Activated T-cell treated with anti-CD3 and anti-CD28 coated beads for 48 hours (primary cell): Measurements from ENCODE around the gene UBXN6.

Experiments used
- DNase-seq: peaks from one replicate; pipeline ENCODE4 v3.0.0-alpha.2; 2020; ENCODE audit warnings: low read depth

UBXN6 gene

DNA sequence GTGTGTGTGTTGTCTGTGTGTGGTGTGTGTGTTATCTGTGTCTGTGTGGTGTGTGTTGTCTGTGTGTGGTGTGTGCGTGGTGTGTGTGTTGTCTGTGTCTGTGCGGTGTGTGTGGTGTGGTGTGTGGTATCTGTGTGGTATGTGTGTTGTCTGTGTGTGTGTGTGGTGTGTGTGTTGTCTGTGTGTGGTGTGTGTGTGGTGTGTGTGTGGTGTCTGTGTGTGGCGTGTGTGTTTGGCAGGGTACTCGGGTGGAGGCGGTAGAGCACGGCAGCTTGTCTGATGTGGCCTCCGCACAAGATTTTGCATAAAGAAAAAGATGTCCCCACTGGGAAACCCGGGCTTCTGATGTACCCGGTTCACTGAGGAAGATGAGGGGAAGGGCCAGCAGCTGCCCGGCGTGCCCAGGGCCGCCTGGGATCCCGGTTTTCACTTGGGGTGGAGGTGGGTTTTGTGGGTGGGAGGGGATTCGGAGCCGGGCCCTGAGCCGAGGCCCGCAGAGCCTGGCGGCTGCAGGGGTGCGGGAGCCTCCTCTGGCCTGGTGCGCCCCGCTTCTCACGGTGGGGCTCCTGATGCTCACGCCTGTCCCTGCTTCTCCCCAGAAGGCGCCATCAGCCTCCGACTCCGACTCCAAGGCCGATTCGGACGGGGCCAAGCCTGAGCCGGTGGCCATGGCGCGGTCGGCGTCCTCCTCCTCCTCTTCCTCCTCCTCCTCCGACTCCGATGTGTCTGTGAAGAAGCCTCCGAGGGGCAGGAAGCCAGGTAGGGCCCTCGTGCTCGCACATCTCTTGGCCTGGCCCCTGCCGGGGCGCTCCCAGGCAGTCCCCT is 35.7 kb upstream of the UBXN6 start:
- no peak for DNase-seq

DNA sequence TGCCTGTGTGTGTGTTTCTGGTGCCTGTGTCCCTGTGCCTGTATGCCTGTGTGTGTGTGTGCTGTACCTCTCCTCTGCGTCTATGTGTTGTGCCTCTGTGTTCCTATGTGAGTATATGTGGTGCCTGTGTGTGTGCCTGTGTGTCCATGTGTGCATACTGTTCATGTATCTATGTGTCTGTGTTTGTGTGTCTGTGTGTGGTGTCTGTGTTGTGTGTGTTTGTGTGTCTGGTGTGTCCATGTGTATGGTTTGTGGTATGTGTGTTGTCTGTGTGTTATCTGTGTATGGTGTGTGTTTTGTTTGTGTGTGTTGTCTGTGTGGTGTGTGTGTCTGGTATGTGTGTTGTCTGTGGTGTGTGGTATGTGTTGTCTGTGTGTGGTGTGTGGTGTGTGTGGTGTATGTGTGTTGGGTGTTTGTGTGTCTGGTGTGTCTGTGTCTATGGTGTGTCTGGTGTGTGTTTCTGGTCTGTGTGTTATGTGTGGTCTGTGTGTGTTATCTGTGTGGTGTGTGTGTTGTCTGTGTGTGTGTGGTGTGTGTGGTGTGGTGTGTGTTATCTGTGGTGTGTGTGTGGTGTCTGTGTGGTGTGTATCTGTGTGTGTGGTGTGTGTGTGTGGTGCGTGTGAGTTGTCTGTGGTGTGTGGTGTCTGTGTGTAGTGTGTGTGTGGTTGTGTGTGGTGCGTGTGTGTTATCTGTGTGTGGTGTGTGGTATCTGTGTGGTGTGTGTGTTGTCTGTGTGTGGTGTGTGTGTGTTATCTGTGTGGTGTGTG is 34.9 kb upstream of the UBXN6 start:
- no peak for DNase-seq

DNA sequence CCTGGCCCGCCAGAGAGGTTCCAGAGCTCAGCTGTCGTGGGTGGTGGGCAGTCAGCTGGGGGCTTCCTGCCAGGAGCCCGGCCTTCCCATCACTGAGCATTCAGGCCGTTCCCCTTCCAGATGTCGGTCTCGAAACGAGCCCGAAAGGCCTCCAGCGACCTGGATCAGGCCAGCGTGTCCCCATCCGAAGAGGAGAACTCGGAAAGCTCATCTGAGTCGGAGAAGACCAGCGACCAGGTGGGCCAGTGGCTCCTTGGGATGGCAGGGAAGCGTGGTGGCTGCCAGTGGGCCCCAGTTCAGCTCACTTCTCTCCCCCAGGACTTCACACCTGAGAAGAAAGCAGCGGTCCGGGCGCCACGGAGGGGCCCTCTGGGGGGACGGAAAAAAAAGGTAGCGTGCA is 33.9 kb upstream of the UBXN6 start:
- DNase-seq: no peak

DNA sequence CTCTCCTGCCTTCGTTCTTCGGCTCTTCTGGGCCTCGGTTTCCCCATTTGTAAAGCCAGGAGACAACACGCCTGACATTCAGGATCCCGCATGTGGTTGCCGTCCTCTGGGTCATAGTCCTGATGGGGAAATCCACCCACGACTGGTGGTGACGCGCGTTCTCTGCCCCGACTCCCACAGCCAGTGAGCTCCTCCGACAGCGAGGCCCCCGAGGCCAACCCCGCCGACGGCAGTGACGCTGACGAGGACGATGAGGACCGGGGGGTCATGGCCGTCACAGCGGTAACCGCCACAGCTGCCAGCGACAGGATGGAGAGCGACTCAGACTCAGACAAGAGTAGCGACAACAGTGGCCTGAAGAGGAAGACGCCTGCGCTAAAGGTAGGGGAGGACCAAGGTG is 30.9 kb upstream of the UBXN6 start:
- DNase-seq: no peak

DNA sequence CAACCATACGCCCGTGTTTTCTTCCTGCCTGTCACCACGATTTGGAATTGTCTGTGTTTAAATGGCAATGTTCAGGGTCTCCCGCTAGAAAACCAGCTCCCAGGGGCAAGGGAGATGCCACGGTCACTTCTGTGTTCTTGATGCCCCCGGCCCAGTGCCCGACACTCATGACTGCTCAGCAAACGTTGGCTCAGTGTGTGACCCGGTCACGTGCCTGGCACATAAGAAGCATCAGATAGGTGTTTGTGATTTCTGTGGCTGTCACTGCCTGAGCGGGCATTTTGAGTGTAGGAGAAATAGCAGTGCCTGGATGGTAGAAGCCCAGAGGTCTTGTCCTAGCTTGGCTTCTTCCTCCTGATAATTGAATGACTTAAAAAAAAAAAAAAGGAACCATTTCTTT is 30.0 kb upstream of the UBXN6 start:
- DNase-seq: no peak

DNA sequence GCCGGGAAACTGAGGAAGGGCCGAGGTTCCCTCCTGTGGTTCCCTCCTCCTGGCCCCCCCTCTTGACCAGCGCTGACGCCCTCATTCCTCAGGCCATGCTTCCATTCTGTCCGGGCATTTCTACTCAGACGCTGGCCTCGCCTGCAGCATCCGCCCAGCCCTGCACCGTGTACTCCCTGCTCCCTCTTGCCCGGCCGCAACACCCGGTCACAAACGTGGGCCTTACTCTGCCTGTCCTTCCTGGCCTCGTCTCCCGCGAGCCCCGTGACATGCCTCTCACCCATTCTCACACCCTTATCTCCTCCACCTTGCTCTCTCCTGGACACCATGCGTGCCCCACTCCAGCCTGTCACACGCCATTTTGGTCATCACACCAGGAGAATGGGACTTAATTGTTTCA is 25.8 kb upstream of the UBXN6 start:
- no peak for DNase-seq

DNA sequence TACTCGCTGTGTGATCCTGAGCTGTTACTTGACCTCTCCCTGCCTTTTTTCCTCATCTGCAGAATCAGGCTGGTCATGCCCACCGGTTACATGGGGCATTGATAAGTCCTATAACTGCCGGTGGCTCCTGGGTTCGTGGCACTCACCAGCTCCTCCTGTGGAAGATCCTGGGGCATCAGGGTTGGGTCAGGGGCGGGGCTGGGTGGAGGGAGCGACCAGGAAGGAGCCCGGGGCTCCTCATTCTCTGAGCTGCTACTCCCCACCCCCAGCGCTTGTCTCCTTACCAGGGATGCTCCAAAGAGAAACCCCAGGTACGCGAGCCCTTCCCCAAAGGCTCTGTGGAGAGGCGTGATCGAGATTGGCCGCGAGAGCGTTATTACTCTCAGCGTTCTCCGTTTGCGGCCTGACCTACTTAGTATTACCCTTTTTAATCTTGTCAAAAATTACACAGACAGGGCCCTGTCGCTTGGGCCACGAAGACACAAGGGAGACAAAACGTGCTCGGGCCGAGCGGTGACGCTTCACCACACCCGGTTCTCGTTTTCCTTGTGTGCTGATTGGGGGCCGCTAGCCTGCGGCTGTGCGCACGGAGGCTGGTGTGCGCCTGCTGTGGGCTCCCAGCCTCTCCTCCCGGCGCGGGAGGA is 25.2 kb upstream of the UBXN6 start:
- DNase-seq: no peak

DNA sequence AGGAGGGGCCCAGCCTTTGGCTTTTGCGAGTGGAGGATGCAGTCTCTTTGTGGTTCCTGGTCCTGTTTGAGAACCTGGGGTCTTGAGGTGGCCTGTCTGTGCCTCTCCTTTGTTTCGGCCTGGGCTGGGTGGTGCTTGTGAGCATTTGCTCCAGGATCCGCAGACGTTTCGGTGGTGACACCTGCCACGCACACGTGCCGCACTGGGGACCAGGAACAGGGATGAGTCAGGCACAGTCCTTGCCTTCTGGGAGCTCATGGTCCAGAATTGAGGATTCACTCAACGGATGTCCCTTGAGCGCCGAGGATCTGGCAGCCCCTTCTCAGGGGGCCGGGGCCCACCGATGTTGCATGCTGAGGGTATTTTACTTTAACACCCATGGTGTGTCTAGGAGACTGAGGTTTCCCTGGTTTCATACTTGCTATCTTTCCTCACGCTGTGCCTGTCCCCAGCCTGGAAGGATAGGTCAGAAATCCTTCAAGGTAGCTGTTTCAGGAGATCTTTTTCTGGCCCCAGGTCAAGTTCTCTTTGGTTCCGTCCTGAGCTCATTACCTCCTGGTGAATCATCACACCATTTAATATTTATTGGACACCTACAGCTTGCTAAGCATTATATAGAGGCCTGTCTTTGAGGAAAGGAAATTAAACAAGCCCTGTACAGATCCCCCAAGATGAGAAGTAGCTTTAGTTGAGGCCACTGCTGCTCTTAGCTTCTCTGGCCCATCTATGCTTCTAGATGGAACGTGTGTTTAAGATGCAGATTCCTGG is 19.6 kb upstream of the UBXN6 start:
- DNase-seq: no peak

DNA sequence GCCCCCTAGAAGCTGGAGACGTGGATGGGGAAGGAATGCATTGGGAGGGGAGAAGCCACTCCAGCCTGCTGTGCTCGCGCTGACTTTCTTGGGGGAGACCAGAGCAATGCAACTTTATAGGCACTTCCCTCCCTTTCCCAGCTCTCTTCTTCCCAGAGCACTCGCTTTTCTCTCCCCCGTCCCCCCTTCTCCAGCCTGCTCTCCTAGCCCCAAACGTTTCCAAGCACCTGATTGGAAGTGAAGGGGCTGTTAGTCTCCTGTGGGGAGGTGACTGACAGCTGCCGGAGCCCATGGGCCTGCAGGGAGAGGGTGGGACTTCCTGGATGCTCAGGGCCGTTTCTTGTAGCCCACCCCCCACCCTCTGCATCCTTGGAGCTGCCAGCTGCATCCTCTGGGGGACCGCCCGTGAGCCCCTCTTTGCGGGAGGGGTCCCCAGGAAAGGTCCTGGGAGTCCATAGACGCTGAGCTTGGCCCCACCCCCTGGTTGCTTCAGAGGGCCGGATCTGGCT is 17.0 kb upstream of the UBXN6 start:
- no peak for DNase-seq

DNA sequence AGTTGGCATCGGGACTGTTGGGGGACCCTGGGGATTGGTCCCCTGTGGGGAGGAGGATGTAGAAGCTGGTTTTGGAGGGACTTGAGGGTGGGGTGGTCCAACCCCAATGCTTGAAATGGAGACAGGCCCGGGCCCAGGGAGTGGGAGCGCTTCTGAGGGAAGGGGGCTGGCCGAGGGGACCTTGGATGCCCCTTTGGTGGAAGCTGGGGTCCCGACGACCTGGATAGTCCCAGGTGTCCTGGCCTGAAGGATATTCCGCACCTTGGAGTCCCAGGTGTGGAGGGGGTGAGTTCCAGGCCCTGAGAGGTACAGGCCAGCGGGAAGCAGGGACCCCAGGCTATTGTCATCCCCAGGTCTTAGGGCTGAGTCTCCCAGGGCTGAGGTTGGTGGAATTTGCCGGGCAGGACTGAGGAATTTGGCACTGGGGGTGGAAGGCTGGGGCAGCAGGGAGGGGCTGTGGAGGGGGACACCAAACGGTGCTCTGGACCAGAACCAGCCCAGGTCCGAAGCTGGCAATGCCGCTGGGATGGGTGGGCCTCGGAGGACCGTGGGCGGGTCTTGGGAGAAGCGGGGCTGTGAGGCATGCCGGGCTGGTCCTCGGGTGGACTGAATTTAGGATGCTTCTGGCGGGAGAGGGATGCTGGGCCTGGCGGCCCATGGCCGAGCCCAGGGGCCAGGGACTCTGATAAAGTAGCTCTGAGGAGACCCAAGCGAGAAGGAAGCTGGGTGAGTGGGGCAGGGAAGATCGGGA is 16.3 kb upstream of the UBXN6 start:
- DNase-seq: no peak

DNA sequence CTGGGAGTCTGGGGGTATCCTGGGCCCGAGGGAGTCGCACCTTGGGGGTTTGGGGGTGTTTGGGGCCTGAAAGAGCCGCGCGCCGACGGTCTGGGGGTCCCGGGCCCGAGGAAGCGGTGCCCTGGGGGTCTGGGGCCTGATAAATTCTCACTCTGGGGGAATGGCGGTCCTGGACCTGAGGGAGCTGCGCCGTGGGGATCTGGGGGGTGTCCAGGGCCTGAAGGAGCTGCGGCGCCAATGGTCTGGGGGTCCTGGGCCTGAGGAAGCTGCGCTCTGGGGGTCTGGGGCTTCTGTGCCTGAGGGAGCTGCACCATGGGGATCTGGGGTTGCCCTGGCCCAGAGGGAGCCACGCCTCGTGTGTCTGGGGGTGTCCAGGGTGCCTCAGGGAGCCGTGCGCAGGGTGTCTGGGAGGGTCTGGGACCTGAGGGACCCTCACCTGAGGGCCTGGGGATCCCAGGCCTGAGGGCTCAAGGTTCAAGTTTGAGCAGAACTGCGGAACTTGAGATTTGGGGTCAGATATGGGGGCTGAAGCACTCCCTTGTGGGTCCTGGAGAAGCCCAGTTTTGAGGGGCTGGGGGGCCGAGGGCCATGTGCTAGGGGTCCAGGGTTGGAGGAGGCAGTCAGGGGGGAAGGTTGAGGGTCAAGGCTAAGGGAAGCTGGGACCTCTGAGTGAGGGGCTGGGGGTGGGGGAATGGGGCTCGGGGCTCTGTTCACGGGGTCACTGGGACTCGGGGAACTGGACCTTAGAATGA is 15.6 kb upstream of the UBXN6 start:
- no peak for DNase-seq

DNA sequence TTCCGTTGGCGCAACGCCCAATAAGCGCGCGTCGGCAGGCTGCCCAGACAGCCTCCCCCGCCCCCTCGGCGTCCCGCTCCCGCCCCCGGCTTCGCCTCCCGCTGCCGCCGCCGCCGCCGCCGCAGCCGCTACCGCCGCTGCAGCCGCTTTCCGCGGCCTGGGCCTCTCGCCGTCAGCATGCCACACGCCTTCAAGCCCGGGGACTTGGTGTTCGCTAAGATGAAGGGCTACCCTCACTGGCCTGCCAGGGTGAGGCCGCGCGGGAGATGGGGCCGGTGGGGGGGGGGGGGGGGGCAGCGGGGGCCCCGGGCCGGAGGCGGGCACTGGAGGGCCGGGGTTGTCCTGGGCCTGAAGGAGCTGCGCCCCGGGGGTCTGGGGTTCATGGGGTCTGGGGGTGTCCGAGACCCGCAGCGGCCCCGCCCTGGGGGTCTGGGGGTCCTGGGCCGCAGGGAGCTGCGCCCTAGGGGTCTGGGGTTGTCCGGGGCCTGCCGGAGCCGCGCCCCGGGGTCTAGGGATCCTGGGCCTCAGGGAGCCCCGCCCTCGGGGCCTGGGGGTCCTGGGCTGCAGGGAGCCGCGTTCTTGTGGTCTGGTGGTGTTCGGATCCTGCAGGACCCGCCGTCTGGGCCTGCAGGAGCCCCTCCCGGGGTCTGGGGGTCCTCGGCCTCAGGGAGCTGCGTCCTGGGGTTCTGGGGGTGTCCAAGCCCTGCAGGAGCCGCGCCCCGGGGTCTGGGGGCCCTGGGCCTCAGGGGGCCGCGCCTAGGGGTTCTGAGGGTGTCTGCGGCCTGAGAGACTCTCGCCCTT is 14.8 kb upstream of the UBXN6 start, which contains the start of gene HDGFL2:
Gene HDGFL2 (plus strand): TSS at position 124 of the 801 bp plus-strand sequence. CDS start 54 bp downstream, at position 178.
- peak; percentile 96 for DNase-seq

DNA sequence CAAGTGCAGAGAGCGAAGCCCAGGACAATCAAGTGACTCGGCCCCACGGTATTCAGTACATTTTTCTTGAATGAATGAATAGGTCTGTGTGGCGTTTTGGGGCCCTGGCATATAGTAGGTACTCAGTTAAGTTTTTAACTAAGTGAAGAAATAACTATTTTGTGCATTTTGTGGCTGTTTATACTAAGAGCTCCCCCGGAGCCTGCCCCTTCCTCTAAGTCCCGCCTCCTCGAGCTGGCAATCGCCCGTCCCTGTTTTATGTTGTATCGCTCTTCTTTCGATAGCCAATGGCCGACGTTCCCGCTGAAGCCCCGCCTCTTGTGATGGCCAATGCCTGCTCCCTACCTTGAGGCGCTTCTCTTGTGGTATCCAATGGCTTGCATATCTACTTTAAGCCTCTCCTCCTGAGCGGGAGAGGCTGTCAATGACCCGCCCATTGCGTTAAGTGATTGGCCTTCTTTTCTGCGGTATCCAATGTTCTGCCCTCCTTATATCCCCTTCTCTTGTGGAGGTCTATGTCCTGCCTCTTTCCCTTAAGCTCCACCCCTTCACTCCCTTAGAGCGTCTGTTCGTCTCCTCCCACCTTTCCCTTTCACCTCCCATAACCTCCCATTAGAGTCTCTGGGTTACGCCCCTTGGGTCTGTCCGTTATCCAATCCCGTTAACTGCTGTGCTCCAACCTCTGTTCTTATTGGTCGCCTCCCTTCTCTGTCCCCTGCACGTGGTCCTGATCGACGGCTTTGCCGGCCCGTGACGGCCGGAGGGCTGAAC is 14.0 kb upstream of the UBXN6 start:
- DNase-seq: peak; percentile 93

DNA sequence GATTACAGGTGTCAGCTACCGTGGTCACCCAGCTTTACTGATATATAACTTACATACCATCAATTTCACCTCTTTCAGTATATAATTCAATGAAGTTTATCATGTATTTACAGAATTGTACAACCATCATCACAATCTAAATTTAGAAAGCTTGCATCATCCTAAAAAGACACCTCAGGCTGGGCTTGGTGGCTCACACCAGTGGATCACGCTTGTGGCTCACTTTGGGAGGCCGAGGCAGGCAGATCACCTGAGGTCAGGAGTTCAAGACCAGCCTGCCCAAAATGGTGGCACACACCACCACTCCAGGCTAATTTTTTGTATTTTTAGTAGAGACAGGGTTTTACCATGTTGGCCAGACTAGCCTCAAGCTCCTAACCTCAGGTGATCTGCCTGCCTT is 10.2 kb upstream of the UBXN6 start:
- DNase-seq: no peak

DNA sequence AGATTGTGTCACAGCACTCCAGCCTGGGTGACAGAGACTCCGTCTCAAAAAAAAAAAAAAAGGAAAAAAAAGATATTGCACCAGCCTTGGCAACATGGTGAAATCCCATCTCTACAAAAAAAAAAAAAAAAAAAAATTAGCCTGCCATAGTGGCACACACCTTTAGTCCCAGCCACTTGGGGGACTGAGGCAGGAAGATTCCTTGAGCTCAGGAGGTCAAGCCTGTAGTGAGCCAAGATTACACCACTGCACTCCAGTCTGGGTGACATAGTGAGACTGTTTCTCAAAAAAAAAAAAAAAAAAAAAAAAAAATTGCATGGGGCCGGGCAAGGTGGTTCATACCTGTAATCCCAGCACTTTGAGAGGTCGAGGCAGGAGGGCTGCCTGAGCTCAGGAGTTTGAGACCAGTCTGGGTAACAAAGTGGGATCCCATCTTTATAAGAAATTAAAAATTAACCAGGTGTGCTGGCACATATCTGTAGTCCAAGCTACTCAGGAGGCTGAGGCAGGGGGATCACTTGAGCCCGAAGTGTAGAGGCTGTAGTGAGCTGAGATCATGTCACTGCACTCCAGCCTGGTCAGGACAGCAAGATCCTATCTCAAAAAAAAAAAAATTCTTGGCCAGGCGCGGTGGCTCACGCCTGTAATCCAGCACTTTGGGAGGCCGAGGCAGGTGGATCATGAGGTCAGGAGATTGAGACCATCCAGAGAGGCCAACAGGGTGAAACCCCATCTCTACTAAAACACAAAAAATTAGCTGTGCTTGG is 7.4 kb upstream of the UBXN6 start:
- DNase-seq: no peak

DNA sequence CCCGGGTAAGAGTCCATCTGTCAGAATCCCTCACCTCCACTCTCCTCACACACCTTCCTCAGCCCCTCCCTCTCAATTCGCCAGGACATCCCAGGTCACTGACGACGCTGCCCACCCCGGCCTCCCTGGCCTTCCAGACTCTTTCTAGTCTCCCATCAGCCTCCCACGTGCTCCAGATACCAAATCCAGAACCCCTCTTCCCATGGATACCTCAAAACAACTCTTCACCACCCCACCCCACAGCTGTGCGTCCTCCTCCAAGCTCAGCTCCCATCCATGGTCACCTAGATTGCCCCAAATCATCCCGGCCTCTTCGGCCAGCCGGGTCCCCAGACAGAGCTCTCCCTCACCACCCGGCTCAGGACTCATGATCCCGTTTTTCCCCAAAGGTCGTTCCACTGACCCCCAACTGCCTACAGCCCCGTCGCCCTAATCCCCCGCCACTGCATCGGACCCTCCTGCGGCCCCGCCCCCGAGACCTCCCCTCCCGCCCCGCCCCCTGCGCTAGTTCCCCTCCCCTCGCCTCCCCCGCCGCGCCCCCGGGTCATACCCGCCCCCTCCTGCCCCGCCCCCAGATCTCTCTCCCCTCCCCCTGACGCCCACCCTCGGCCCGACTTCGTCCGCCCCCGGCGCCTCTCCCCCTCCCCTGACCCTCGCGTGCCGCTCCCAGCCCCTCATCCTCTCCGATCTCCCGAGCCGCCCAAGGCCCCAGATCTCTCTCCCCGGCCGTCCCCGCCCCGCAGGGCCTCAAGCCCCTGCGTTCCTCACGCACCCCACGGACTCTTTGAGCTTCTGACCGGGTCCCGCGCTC is 546 bp downstream of the UBXN6 start:
- DNase-seq: no peak

DNA sequence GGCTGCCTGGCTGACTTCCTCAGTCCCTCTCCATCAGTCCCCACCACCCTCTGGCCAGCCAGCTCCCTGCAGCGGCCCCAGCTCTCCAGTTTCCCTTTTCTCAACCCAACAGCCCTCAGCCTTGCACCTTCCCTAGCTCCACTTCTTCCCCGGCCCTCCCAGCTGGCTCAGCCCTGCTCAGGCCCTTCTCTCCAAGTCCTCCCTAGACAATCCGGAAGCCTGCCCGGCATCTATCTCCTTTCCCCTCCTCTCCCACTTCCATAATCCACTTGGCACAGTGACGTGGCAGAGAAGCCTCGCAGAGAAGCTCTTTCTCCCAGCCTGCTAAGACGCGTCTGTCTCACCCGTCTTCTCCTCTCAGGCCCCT is 1.1 kb downstream of the UBXN6 start:
- DNase-seq: no peak
